HepG2 (cell line): ENCODE measurements around the gene PIKFYVE. TPM values are rescaled to one million over a fixed set of nuclear protein-coding genes. Genes with fewer than 3 reads are reported as not detected.

Experiments
- CAMTA2 ChIP-seq: sonication (generic); formaldehyde crosslinking; IDR thresholded peaks from 2 replicates; pipeline ENCODE4 v1.4.0; 2020; ENCODE audit warnings: mild to moderate bottlenecking, missing genetic modification reagents, borderline replicate concordance
- ELF4 ChIP-seq: sonication (generic); formaldehyde crosslinking; IDR thresholded peaks from 2 replicates; pipeline ENCODE4 v1.5.0; 2020; ENCODE audit warnings: missing genetic modification reagents, mild to moderate bottlenecking, moderate library complexity, borderline replicate concordance
- EZH2 ChIP-seq: conservative IDR thresholded peaks from 2 replicates; pipeline ENCODE4 v1.6.1; 2012; ENCODE audit warnings: mild to moderate bottlenecking, low read depth, low read length, moderate library complexity
- GATAD2A ChIP-seq: IDR thresholded peaks from 2 replicates; pipeline ENCODE4 v1.6.1; 2016
- HOXA3 ChIP-seq: sonication (generic); formaldehyde crosslinking; IDR thresholded peaks from 2 replicates; pipeline ENCODE4 v1.5.0; 2020; ENCODE audit warnings: missing genetic modification reagents
- HOXA9 ChIP-seq: sonication (generic); formaldehyde crosslinking; IDR thresholded peaks from 2 replicates; pipeline ENCODE4 v1.8.1; 2022; ENCODE audit warnings: missing genetic modification reagents, mild to moderate bottlenecking, moderate library complexity, borderline replicate concordance
- MTA1 ChIP-seq: sonication (generic); formaldehyde crosslinking; IDR thresholded peaks from 2 replicates; pipeline ENCODE4 v1.4.0; 2020; ENCODE audit warnings: missing genetic modification reagents, mild to moderate bottlenecking, borderline replicate concordance
- MTA3 ChIP-seq: sonication (generic); formaldehyde crosslinking; IDR thresholded peaks from 2 replicates; pipeline ENCODE4 v1.4.0; 2020; ENCODE audit warnings: missing genetic modification reagents
- NCOR1 ChIP-seq: fragments of 200-600 bp; sonication (generic); IDR thresholded peaks from 2 replicates; pipeline ENCODE4 v1.7.0; 2017; ENCODE audit warnings: antibody characterized with exemption, low read length, borderline replicate concordance
- RCOR2 ChIP-seq: IDR thresholded peaks from 2 replicates; pipeline ENCODE4 v1.6.1; 2016; ENCODE audit warnings: missing biosample characterization, missing genetic modification reagents
- SMAD3 ChIP-seq: sonication (generic); formaldehyde crosslinking; IDR thresholded peaks from 2 replicates; pipeline ENCODE4 v1.4.0; 2020; ENCODE audit warnings: missing genetic modification reagents
- THRA ChIP-seq: sonication (generic); formaldehyde crosslinking; IDR thresholded peaks from 2 replicates; pipeline ENCODE4 v1.4.0; 2020; ENCODE audit warnings: missing genetic modification reagents, borderline replicate concordance
- TOPORS ChIP-seq: sonication (generic); formaldehyde crosslinking; IDR thresholded peaks from 2 replicates; pipeline ENCODE4 v1.8.0; 2023; ENCODE audit warnings: mild to moderate bottlenecking, missing genetic modification reagents
- ZNF275 ChIP-seq: sonication (generic); formaldehyde crosslinking; IDR thresholded peaks from 2 replicates; pipeline ENCODE4 v1.8.0; 2022; ENCODE audit warnings: missing genetic modification reagents, mild to moderate bottlenecking, inconsistent platforms, borderline replicate concordance
- ZNF615 ChIP-seq: sonication (generic); formaldehyde crosslinking; IDR thresholded peaks from 2 replicates; pipeline ENCODE4 v1.5.0; 2020; ENCODE audit warnings: mild to moderate bottlenecking, missing genetic modification reagents, borderline replicate concordance
- ZNF83 ChIP-seq: sonication (generic); formaldehyde crosslinking; IDR thresholded peaks from 2 replicates; pipeline ENCODE4 v1.4.0; 2020; ENCODE audit warnings: missing genetic modification reagents, mild to moderate bottlenecking, borderline replicate concordance
- polyA plus RNA-seq, 8 experiments: library from polyadenylated mRNA; depleted of rRNA in 3 of 8; stranded (reverse) in 7 of 8; unstranded in 1 of 8; fragments of >200 nt; fragmentation: Illumina TruSeq in 4 of 8; extraction: Trizol in 4 of 8; gene quantifications; 2 replicates each; pipeline versions ENCODE4 v1.2.1 to v1.2.3, GENCODE V29; 2011 to 2016; ENCODE audit warnings: low read depth in 4 of 8, missing spikeins in 1 of 8, mixed read lengths in 1 of 8; ENCODE audit not compliant: insufficient read depth in 1 of 8
- total RNA-seq, 5 experiments: library from RNA; depleted of rRNA; stranded (reverse); fragments of >200 nt; fragmentation: Illumina TruSeq; extraction: Trizol; gene quantifications; 2 replicates each; pipeline ENCODE4 v1.2.3, GENCODE V29; 2016; ENCODE audit warnings: low read depth in 1 of 5
- TF ChIP-seq, protein P1 (sequence below), 2 experiments: IDR thresholded peaks; 2 replicates each; pipeline ENCODE4 v1.6.1; 2011 to 2012; ENCODE audit warnings: low read length in 2 of 2, borderline replicate concordance in 1 of 2, low read depth in 1 of 2, mild to moderate bottlenecking in 1 of 2, moderate library complexity in 1 of 2
- TF ChIP-seq, protein P2 (sequence below): fragments of 450-650 bp; IDR thresholded peaks from 2 replicates; pipeline ENCODE4 v1.6.1; 2017; ENCODE audit warnings: mild to moderate bottlenecking
- TF ChIP-seq, protein P3 (sequence below): IDR thresholded peaks from 2 replicates; pipeline ENCODE4 v1.6.1; 2018; ENCODE audit warnings: missing genetic modification reagents, mild to moderate bottlenecking, missing compliant biosample characterization

The PIKFYVE gene
- total and polyA plus RNA-seq, 2 of the 13 experiments (the other 11 are each of a cell fraction or from before 2014, with no cell fraction given): 20.2 to 21.7 TPM

- TF ChIP-seq, protein P1, sequence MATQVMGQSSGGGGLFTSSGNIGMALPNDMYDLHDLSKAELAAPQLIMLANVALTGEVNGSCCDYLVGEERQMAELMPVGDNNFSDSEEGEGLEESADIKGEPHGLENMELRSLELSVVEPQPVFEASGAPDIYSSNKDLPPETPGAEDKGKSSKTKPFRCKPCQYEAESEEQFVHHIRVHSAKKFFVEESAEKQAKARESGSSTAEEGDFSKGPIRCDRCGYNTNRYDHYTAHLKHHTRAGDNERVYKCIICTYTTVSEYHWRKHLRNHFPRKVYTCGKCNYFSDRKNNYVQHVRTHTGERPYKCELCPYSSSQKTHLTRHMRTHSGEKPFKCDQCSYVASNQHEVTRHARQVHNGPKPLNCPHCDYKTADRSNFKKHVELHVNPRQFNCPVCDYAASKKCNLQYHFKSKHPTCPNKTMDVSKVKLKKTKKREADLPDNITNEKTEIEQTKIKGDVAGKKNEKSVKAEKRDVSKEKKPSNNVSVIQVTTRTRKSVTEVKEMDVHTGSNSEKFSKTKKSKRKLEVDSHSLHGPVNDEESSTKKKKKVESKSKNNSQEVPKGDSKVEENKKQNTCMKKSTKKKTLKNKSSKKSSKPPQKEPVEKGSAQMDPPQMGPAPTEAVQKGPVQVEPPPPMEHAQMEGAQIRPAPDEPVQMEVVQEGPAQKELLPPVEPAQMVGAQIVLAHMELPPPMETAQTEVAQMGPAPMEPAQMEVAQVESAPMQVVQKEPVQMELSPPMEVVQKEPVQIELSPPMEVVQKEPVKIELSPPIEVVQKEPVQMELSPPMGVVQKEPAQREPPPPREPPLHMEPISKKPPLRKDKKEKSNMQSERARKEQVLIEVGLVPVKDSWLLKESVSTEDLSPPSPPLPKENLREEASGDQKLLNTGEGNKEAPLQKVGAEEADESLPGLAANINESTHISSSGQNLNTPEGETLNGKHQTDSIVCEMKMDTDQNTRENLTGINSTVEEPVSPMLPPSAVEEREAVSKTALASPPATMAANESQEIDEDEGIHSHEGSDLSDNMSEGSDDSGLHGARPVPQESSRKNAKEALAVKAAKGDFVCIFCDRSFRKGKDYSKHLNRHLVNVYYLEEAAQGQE (IDR thresholded peaks at IDR 0.05; ENCODE audit: borderline replicate concordance in 1 of 2, low read depth in 1 of 2, low read length in 2 of 2): no peak
- TF ChIP-seq SMAD3: 0 out of 2 replicates have a peak, but pooled peaks have one; percentile 36
- 0 out of 2 replicates have a peak, but pooled peaks have one; percentile 17 for TF ChIP-seq GATAD2A (CRISPR knock-in tag)
- peak; percentile 55; the same call in 1 of the 2 replicates for TF ChIP-seq ZNF275 (CRISPR knock-in tag)
- TF ChIP-seq ZNF83 (CRISPR knock-in tag): no peak
- TF ChIP-seq, protein P2, sequence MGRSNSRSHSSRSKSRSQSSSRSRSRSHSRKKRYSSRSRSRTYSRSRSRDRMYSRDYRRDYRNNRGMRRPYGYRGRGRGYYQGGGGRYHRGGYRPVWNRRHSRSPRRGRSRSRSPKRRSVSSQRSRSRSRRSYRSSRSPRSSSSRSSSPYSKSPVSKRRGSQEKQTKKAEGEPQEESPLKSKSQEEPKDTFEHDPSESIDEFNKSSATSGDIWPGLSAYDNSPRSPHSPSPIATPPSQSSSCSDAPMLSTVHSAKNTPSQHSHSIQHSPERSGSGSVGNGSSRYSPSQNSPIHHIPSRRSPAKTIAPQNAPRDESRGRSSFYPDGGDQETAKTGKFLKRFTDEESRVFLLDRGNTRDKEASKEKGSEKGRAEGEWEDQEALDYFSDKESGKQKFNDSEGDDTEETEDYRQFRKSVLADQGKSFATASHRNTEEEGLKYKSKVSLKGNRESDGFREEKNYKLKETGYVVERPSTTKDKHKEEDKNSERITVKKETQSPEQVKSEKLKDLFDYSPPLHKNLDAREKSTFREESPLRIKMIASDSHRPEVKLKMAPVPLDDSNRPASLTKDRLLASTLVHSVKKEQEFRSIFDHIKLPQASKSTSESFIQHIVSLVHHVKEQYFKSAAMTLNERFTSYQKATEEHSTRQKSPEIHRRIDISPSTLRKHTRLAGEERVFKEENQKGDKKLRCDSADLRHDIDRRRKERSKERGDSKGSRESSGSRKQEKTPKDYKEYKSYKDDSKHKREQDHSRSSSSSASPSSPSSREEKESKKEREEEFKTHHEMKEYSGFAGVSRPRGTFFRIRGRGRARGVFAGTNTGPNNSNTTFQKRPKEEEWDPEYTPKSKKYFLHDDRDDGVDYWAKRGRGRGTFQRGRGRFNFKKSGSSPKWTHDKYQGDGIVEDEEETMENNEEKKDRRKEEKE: no peak
- TF ChIP-seq HOXA9: no peak
- peak; percentile 36; the same call in 1 of the 2 replicates for TF ChIP-seq NCOR1
- no peak for TF ChIP-seq MTA3 (CRISPR knock-in tag)
- no peak for TF ChIP-seq TOPORS (CRISPR knock-in tag)
- no peak for TF ChIP-seq ZNF615
- TF ChIP-seq THRA (CRISPR knock-in tag): no peak
- TF ChIP-seq HOXA3 (CRISPR knock-in tag): no peak
- peak; percentile 26; the same call in 1 of the 2 replicates for TF ChIP-seq RCOR2 (CRISPR knock-in tag)
- TF ChIP-seq ELF4 (CRISPR knock-in tag): 0 out of 2 replicates have a peak, but pooled peaks have one; percentile 28
- no peak for TF ChIP-seq EZH2
- TF ChIP-seq MTA1 (CRISPR knock-in tag): 0 out of 2 replicates have a peak, but pooled peaks have one; percentile 26
- TF ChIP-seq, protein P3, sequence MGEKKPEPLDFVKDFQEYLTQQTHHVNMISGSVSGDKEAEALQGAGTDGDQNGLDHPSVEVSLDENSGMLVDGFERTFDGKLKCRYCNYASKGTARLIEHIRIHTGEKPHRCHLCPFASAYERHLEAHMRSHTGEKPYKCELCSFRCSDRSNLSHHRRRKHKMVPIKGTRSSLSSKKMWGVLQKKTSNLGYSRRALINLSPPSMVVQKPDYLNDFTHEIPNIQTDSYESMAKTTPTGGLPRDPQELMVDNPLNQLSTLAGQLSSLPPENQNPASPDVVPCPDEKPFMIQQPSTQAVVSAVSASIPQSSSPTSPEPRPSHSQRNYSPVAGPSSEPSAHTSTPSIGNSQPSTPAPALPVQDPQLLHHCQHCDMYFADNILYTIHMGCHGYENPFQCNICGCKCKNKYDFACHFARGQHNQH (CRISPR knock-in tag): 0 out of 2 replicates have a peak, but pooled peaks have one; percentile 10
- 0 out of 2 replicates have a peak, but pooled peaks have one; percentile 66 for TF ChIP-seq CAMTA2 (CRISPR knock-in tag)
Observed at GRCh38 chr2:208256192-208256782, 9.8 kb upstream of the PIKFYVE start (continued).
